GM21515 (cell line): ENCODE measurements around the gene CHD2.

Experiments used
- ATAC-seq: cut with Tn5 transposase; IDR thresholded peaks from one replicate; pipeline ENCODE4 v1.9.1; 2021; ENCODE audit not compliant: unreplicated experiment

Gene CHD2

GRCh38 chr15:92928225-92928750, 28.2 kb downstream of the CHD2 start:
- ATAC-seq, result no peak

DNA sequence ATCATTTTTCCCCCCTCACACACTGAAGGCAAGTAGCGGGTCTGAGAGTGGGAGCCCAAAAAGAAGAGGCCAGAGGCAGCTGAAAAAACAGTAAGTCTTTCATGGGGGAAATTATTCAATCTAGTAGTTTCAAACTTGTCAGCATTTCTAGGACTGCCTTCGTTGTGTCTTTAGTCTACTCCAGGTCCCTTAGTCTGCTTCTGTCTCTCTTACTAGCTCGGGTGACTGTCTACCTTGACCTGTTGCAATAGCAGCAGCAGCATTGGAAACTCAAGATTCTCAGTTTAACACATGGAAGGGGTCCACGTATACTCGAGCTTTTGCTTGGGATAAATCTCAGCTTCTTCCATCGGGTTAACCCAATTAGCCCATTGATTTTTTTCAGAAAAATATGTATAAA, 28.9 kb downstream of the CHD2 start:
- ATAC-seq, result no peak

GRCh38 chr15:92930054-92930621, 30.0 kb downstream of the CHD2 start:
- ATAC-seq, result no peak

DNA sequence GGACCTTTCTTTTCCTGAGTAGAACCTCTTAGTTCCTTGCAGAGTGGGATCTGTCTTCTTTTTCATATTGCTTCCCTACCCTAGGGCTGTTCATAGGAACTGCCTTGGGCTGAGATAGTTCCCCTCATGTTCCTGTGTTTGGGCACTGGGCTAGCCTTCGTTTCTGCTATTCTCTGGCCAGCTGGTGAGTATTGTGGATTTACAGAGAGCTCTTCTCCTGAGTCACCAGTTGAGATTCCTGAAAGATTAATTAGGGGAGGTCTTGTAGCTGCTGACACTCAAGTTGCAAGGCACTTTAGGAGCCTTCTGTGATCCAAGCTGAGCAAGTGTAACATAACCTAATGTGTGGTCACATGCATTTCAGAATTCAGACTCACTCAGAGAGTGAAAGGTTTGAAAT, 30.7 kb downstream of the CHD2 start:
- ATAC-seq, result no peak

GRCh38 chr15:92932946-92933649, 33.0 kb downstream of the CHD2 start:
- ATAC-seq, result no peak

DNA sequence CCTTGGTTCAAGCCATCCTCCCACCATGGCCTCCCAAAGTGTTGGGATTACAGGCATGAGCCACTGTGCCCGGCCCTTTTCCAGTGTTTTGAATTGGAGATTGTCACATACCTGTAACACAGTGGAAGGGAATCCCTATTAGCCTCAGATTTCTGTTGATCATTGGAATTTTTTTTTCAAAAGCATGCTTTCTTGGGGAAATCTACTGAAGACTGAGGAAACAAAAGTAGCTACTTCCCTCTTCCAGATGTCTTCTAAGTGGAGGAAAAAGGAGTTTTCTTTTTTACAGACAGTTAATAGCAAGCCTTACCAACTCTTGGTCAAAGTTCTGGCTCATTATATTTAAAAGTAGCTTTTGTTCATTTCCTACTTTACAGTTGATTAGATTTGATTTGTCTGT, 33.7 kb downstream of the CHD2 start:
- ATAC-seq, result no peak

DNA sequence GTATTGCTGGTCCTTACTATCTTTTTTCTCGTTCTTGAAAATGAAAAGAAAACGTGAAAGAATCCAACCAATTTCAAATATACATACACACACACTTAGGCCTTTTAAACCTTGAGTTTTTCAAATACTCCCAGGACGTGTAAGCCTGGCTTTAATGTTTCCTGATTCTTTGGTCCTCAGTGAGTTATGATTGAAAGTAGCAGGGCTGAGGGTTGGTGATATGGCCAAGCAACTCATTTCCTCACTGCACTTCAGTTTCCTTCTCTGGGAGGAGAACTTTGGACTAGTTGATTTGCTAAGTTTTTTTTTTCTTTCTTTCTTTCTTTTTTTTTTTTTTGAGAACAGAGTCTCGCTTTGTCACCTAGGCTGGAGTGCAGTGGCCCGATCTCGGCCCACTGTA, 34.6 kb downstream of the CHD2 start:
- ATAC-seq, result no peak

GRCh38 chr15:92936138-92936537, 36.0 kb downstream of the CHD2 start:
- ATAC-seq, result no peak

DNA sequence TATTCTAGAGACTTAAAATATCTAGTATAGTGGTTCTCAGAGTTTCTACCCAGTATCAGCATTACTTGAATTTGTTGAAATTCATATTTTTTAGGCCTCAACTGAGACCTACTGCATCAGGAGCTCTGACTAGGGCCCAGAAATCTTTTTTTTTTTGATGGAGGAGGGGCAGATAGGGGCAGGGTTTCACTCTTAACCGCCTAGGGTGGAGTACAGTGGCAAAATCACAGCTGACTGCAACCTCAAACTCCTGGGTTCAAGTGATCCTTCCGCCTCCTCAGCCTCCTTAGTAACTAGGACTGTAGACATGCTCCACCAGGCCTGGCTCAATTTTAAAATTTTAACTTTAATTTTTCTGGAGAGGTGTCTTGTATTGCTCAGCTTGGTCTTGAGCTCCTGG, 36.6 kb downstream of the CHD2 start:
- no peak for ATAC-seq

DNA sequence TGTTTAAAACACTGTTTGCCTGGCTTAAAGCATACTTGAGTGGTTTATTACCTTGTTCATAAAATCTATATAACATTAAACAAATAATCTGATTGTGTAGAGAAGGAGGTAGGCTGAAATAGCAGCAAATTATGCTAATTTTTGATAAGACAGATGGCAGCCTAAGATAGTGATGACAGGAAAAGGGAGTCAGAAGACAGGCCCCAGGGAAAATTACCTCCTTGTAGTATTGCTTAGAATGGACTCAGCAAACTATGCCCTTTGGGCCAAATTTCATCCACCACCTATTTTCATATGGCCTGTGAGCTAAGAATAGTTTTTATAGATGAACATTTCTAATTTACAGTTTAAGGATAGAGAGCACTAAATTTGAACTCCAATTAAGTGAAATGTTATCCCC, 37.8 kb downstream of the CHD2 start:
- no peak for ATAC-seq

GRCh38 chr15:92938387-92938786, 38.3 kb downstream of the CHD2 start:
- ATAC-seq, result no peak

GRCh38 chr15:92941668-92942067, 41.5 kb downstream of the CHD2 start:
- no peak for ATAC-seq

DNA sequence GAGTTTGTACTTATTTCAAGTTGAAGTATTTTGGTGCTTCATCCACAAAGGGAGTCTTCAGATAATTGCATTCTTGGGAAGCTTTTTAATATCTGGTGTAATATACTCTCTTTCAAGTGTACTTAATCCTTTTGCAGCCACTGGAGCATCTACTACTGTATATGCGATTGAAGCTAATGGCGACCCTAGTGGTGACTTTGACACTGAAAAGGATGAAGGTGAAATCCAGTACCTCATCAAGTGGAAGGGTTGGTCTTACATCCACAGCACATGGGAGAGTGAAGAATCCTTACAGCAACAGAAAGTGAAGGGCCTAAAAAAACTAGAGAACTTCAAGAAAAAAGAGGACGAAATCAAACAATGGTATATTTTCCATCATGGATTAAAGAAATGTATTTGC, 42.6 kb downstream of the CHD2 start:
- no peak for ATAC-seq

GRCh38 chr15:92943581-92943980, 43.5 kb downstream of the CHD2 start:
- no peak for ATAC-seq

- no peak for ATAC-seq
Measured at GRCh38 chr15:92944946-92945521, 44.9 kb downstream of the CHD2 start.

- ATAC-seq, result no peak
Measured at GRCh38 chr15:92947071-92947730, 47.1 kb downstream of the CHD2 start.

DNA sequence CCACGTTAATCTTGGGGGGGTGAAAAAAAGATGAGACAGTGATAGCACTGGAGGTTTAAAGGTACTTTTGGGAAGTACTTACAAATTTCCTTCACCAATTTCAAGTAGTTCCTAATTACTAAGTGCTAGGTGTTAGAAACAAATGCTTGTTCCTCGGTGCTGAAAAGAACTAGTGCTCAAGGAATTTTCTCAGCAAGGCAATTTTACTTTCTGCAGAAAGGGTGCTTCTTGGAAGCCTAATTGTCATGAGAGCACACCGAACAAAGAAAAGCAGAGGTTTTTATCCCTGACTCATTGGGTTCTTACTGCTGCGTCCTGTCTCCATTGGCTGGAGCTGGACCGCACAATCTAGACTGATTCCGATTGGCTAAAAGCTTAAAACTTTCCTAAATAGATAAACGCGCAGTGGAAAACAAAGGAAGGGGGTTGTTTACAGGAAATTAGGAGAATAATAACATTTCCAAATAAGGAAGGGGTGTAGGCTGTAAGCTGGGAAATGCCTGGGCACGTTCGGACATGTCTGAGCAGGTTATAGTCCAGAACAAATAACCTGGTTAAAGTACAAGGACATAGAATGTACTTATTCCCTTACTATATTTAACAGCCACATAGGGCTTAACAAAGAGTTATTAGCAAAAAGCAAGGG, 49.6 kb downstream of the CHD2 start:
- ATAC-seq, result no peak

DNA sequence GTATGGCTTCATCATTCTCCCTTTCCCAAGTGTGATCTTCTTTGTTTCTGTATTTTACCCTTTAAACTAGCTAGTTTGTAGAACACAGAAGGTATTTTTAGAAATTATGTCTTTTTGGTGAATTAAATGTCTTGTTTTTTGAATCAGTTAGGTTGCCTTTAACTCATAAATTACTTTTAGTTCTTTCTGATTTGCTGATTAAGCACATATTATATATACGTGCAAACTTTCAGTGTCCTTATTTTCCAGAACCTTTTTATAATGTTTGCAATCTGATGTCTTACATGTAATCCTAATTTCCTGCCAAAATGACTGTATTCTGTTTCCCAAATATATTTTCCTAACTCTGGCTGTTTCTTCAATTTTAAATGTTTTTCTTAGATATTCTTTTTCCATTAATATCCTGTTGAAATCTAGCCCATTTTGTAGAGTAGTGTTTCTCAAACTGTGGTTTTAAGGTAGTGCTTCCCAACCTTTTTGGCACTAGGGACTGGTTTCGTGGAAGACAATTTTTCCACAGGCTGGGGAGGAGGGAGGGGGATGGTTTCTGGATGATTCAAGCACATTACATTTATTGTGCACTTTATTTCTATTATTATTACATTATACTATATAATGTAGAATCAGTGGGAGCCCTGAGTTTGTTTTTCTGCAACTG, 51.8 kb downstream of the CHD2 start:
- no peak for ATAC-seq

DNA sequence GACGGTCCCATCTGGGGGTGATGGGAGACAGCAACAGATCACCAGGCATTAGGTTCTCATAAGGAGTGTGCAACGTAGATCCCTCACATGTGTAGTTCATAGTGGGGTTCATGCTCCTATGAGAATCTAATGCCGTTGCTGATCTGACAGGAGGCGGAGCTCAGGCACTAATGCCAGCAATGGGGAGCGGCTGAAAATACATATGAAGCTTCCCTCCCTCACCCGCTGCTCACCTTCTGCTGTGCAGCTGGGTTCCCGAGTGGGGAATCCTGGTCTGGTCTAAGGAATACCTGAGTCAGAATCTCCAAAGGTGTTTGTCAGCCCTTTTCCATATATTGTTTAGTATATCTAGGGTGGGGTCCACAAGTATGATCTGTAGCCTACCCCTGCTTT, 52.3 kb downstream of the CHD2 start:
- ATAC-seq, result no peak

DNA sequence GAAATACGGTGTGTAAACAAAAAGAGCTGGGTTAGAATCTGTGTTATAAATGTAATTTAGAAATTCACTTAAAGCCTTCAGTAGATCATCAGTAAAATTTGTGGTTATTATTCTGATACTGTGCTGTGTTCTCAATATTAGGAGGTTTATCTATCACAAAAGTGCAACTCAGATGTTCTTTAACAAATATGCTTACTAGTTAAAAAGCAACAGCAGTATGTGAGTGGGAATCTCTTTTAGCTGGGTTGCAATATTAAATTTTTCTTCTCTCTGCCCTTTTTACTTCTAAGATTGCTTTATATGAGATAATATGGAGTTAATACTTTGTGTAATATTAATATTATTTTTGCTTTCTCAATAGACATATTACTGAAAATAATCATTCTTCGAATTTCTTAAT, 53.4 kb downstream of the CHD2 start:
- ATAC-seq, result no peak

- ATAC-seq, result no peak
Measured at GRCh38 chr15:92954002-92954401, 53.9 kb downstream of the CHD2 start.
